Colonic mucosa (tissue), 4 donors: ENCODE measurements around the gene DNAH3. TPM values are rescaled to one million over a fixed set of nuclear protein-coding genes. Genes with fewer than 3 reads are reported as not detected.
A peak's percentile ranks its signal among the peaks of the same experiment; 100 is the strongest.
"Not testable (repeated sequence)": the region's sequence is repeated elsewhere in the genome, so short reads cannot be mapped to it uniquely, and the experiment has no call there.

Experiments used
- DNase-seq: peaks from one replicate; pipeline ENCODE4 v3.0.0-alpha.2; 2020
- H3K27ac ChIP-seq: fragments of 200-600 bp; one replicate; pipeline ENCODE4 v1.8.0; 2021
- H3K27me3 ChIP-seq: fragments of 200-600 bp; one replicate; pipeline ENCODE4 v1.8.0; 2021
- H3K36me3 ChIP-seq: fragments of 200-600 bp; one replicate; pipeline ENCODE4 v1.8.0; 2021
- H3K4me1 ChIP-seq: fragments of 200-600 bp; one replicate; pipeline ENCODE4 v1.8.0; 2021; ENCODE audit warnings: mild to moderate bottlenecking
- H3K4me3 ChIP-seq: fragments of 200-600 bp; one replicate; pipeline ENCODE4 v1.8.0; 2021
- H3K9ac ChIP-seq, 2 donors: one replicate each; pipeline ENCODE4 v1.7.0; 2013; ENCODE audit warnings: control low read depth in 2 of 2, low read depth in 2 of 2, low read length in 2 of 2
- H3K9me3 ChIP-seq: fragments of 200-600 bp; one replicate; pipeline ENCODE4 v1.8.0; 2021
- intact Hi-C: fragments of 100-400 bp; cut with DNase I; formaldehyde crosslinking; loops from one replicate; pipeline ENCODE4 v1.14.1; 2022
- total RNA-seq, 2 donors: library from RNA; stranded (reverse); fragmentation: NEBNext Ultra II Directional in 1 of 2; extraction: Animal tissue kit (Norgen Biotek cat#: 25700) in 1 of 2; gene quantifications; one replicate each; pipeline ENCODE4 v1.2.1, GENCODE V29; 2021
- TF ChIP-seq, protein P1 (sequence below): fragments of 200-600 bp; IDR thresholded peaks from one replicate; pipeline ENCODE4 v1.8.0; 2022; ENCODE audit warnings: antibody characterized with exemption, mild to moderate bottlenecking
- donor health status: healthy.
- donor health status: DM: no; HTN: no; CAD: no.
- donor health status: DM: no; HTN: no; CAD: no.

The DNAH3 gene
- total RNA-seq, 2 donors from 2014 or later: 4.2 to 5.1 TPM

- intact Hi-C loops: no loop called here
Measured at GRCh38 chr16:21179126-21179982, 28.7 kb upstream of the DNAH3 start.

GRCh38 chr16:21175397-21175796 lies 24.8 kb upstream of the DNAH3 start:
- Histone ChIP-seq H3K27ac (peak overlapping the region; percentile 18), H3K36me3 (peaks cover 6% of the 10 kb centered on the region), H3K9me3 (no peaks in the 10 kb centered on the region), H3K4me1 (no peaks in the 10 kb centered on the region), H3K27me3 (no peaks in the 10 kb centered on the region), H3K4me3 (no peak overlapping the region), H3K9ac (no peak overlapping the region)
- intact Hi-C loops: no loop called here
- peak; percentile 57 for DNase-seq
- TF ChIP-seq, protein P1, sequence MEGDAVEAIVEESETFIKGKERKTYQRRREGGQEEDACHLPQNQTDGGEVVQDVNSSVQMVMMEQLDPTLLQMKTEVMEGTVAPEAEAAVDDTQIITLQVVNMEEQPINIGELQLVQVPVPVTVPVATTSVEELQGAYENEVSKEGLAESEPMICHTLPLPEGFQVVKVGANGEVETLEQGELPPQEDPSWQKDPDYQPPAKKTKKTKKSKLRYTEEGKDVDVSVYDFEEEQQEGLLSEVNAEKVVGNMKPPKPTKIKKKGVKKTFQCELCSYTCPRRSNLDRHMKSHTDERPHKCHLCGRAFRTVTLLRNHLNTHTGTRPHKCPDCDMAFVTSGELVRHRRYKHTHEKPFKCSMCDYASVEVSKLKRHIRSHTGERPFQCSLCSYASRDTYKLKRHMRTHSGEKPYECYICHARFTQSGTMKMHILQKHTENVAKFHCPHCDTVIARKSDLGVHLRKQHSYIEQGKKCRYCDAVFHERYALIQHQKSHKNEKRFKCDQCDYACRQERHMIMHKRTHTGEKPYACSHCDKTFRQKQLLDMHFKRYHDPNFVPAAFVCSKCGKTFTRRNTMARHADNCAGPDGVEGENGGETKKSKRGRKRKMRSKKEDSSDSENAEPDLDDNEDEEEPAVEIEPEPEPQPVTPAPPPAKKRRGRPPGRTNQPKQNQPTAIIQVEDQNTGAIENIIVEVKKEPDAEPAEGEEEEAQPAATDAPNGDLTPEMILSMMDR: no peak

More at GRCh38 chr16:21179126-21179982, 28.7 kb upstream of the DNAH3 start:
- no peak overlapping the region for H3K9ac ChIP-seq
- peaks cover 2% of the 10 kb centered on the region for H3K36me3 ChIP-seq
- H3K9me3 ChIP-seq: no peaks in the 10 kb centered on the region
- H3K27me3 ChIP-seq: no peaks in the 10 kb centered on the region
- TF ChIP-seq, protein P1: no peak
- H3K4me1 ChIP-seq: no peaks in the 10 kb centered on the region
- DNase-seq: no peak
- H3K27ac ChIP-seq: no peak overlapping the region
- no peak overlapping the region for H3K4me3 ChIP-seq

DNA sequence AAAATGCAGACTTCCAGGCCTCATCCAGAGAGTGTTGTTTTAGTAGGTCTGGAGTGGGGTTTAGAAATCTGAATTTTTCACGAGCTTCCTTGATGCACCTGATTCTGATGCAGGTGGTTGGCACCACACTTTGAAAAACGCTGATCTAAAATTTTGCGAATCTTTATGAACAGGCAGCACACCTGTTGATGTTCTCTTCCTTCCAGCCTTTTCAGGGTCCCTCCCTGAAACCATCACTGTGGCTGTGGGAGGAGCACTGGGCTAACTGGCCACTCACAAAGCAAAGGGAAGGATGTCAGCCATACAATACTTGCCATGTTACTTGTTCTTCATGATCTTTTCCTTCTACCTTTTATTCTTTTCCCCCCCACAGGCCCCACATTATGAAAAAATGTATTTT lies 22.0 kb upstream of the DNAH3 start:
- intact Hi-C loops: no loop called here
- no peak for DNase-seq
- peaks cover 6% of the 10 kb centered on the region for H3K36me3 ChIP-seq

GRCh38 chr16:21170116-21170515 lies 19.5 kb upstream of the DNAH3 start:
- H3K9ac ChIP-seq, intact Hi-C loops, DNase-seq, H3K4me3 ChIP-seq, H3K27me3 ChIP-seq, H3K27ac ChIP-seq, H3K9me3 ChIP-seq, H3K4me1 ChIP-seq, H3K36me3 ChIP-seq: not testable (repeated sequence)

More for the DNA sequence above, 22.0 kb upstream of the DNAH3 start:
- TF ChIP-seq, protein P1: no peak
- Histone ChIP-seq H3K4me1 (no peaks in the 10 kb centered on the region), H3K27me3 (no peaks in the 10 kb centered on the region), H3K4me3 (no peak overlapping the region), H3K9me3 (no peaks in the 10 kb centered on the region), H3K27ac (no peak overlapping the region), H3K9ac (no peak overlapping the region)

DNA sequence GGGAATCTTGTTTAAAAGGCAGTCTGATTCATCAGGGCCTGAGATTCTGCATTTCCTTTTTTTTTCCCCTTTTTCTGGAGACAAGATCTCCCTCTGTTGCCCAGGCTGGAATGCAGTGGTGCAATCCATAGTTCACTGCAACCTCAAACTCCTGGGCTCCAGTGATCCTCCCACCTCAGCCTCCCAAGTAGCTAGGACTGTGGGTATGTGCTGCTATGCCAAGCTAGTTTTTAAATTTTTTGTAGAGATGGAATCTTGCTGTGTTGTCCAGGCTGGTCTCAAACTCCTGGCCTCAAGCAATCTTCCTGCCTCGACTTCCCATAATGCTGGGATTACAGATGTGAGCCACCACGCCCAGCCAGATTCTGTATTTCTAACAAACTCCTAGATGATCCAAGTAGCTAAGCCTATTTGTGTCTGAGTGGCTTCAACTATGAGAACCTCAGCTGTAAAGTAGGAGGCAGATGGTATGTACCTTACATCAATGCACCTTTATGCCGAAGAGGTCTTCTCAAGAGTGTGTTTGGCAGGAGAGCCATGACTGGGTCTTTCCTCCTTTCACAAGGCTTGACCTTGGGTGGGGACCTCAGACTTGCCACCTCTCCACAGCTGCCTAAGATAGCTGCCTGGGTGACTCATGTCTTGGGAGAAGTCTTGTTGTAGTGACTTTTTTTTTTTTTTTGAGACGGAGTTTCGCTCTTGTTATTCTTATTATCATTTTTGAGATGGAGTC lies 18.8 kb upstream of the DNAH3 start:
- Histone ChIP-seq H3K4me1 (no peaks in the 10 kb centered on the region), H3K36me3 (peaks cover 5% of the 10 kb centered on the region), H3K27ac (no peak overlapping the region), H3K9me3 (no peaks in the 10 kb centered on the region), H3K4me3 (no peak overlapping the region), H3K9ac (no peak overlapping the region), H3K27me3 (no peaks in the 10 kb centered on the region)
- intact Hi-C loops: no loop called here
- TF ChIP-seq, protein P1: no peak
- DNase-seq: no peak
